Astrocyte of the spinal cord (primary cell): ENCODE results near the gene LRRC18.

ENCODE experiments used
- DNase-seq: peaks from one replicate; pipeline ENCODE4 v3.0.0; 2011; ENCODE audit warnings: low read depth, low spot score
- H3K4me3 ChIP-seq: 2 replicates; pipeline ENCODE4 v1.5.1; 2011; ENCODE audit warnings: low read depth, mild to moderate bottlenecking, low read length, moderate library complexity
- in situ Hi-C: cut with HindIII; loops from 2 replicates; pipeline ENCODE4 v1.10.0; 2017; ENCODE audit warnings: low sequenced_read_pairs
- TF ChIP-seq, protein P1 (sequence below): IDR thresholded peaks from 2 replicates; pipeline ENCODE4 v1.5.1; 2012; ENCODE audit warnings: low read depth, mild to moderate bottlenecking, low read length, inconsistent platforms

LRRC18 gene

DNA sequence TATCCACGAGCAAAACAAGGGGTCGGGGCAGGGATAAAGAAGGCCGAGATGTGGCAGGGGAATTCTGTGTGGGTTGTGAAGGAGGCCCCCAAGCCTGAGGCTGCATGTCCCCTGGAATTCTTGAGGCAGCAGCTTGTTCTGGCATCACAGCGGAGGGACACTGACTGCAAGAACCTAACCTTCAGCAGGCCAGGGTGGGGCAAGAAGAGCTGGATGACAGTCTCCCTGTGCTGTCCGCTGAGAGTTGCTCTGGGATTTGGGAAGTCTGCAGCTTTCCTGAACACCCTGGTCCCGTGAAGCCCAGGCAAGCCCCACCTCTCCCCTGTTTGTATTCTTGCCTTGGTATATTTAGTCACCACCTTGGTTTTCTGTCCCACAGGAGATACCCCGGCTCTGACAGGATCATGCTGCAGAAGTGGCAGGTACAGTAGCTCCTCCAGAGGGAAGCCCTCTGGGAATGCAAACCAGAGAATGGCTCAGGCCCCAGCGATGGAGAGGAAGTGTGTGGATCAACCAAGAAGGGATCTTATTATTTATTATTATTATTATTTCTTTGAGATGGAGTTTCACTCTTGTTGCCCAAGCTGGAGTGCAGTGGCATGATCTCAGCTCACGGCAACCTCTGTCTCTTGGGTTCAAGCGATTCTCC is 1.9 kb upstream of the LRRC18 start:
- DNase-seq, result no peak
- in situ Hi-C loops, result no loop called here
- TF ChIP-seq, protein P1, sequence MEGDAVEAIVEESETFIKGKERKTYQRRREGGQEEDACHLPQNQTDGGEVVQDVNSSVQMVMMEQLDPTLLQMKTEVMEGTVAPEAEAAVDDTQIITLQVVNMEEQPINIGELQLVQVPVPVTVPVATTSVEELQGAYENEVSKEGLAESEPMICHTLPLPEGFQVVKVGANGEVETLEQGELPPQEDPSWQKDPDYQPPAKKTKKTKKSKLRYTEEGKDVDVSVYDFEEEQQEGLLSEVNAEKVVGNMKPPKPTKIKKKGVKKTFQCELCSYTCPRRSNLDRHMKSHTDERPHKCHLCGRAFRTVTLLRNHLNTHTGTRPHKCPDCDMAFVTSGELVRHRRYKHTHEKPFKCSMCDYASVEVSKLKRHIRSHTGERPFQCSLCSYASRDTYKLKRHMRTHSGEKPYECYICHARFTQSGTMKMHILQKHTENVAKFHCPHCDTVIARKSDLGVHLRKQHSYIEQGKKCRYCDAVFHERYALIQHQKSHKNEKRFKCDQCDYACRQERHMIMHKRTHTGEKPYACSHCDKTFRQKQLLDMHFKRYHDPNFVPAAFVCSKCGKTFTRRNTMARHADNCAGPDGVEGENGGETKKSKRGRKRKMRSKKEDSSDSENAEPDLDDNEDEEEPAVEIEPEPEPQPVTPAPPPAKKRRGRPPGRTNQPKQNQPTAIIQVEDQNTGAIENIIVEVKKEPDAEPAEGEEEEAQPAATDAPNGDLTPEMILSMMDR, result no peak
- H3K4me3 ChIP-seq, result no peak overlapping the region

DNA sequence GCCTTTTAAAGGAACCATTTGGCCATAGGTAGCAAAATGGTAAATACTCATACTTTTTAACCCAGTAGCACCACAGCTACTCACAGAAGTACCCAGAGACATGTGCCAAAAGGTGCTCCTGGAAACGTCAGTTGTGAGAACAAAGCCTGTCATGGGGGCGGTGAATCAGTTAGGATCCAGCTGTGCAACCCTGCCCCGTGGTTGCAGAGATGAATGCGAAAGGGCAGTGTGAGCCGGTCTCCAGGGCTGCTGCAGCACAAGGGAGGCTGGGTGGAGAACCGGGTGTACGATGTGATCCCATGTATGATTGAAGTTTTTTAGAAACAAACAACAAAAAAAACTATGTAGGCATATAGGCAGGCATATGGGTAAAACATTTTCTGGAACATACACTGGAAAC is 1.3 kb upstream of the LRRC18 start:
- no peak overlapping the region for H3K4me3 ChIP-seq
- DNase-seq, result peak; percentile 54
- TF ChIP-seq, protein P1, result no peak
- in situ Hi-C loops, result no loop called here

DNA sequence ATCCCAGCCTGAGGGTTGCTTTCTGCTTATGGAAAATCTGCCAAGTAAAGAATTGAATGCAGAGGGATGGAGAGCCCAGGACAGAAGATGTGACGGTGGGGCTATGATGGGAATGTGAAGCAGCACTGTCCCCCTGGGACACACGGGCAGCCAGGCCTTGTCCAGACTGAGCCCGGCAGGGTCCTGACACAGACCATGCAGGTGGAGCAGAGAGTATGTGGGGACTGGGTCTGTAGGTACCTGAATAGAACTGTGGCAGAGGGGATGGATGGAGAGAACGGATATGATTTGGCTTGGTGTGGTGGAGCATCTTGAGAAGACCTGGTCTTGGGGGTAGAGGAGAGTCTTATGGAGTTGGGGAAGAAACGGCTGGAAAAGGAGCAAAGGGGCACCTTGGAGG is 732 bp upstream of the LRRC18 start:
- TF ChIP-seq, protein P1, result no peak
- H3K4me3 ChIP-seq, result no peak overlapping the region
- DNase-seq, result no peak
- in situ Hi-C loops, result no loop called here

DNA sequence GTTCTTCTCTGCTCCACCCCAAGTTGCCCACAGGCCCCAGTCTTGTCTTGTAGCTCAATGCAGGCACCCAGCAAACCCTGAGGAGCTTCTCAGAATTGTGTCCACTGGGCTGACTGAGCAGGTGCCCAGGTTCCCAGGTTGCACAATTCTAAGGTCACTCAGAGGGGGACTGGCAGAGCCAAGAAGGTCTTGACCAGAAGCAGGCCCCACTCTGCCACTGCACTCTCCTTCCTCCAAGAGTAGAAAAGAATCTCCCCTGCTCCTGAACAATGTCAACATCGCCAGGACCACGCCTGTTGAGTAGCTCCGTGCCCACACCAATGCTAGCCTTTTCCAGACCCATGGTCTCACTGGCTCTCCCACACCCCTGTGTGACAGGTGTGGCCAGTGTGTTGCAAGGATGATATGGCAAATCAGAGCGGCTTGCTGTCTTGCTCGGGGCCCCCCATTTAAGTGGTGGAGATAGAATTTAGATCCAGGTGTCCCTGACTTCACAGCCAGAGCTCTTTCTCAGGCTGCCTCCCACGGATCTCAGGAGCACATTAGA is 577 bp downstream of the LRRC18 start:
- TF ChIP-seq, protein P1, result no peak
- DNase-seq, result no peak
- in situ Hi-C loops, result no loop called here
- no peak overlapping the region for H3K4me3 ChIP-seq

DNA sequence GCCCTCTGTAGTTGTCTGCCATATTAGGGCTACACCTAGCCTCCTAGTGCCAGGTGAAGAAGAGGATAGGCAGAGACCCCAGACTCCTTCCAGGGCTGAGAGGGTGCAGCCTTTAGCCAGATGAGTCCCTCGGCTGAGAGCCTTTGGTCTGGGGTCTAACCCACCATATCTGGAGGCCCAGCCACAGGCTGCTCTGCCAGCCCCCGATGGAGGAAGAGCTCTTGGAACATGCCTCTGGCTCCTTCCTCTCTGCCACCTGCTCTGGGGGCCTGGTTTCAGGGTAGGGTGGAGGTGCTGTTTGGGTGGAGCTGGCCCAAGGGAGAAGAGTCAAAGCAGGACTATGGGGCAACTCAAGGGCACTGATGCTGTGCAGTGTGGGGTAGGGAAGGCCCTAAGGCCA is 1.4 kb downstream of the LRRC18 start:
- no peak overlapping the region for H3K4me3 ChIP-seq
- in situ Hi-C loops, result no loop called here
- no peak for DNase-seq
- TF ChIP-seq, protein P1, result no peak

DNA sequence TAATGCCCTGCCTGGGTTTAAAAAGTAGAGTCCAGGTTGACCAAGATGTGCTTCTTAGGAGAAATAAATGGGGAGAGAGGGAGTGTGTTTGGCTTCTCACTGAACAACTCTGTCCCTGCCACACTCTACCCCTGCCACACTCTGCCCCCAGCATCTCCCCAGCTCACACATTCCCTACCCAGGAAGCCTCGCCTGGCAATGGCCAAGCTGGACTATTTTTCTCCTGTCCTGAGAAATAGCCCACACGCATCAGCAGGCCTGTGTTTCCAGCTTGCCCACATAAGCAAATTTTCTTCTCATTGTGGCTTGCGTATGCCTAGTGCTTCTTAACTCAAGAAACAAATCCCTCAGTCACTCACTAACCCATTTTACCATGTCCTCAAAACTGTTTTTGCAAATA is 1.8 kb downstream of the LRRC18 start:
- H3K4me3 ChIP-seq, result no peak overlapping the region
- DNase-seq, result no peak
- TF ChIP-seq, protein P1, result no peak
- in situ Hi-C loops, result no loop called here

DNA sequence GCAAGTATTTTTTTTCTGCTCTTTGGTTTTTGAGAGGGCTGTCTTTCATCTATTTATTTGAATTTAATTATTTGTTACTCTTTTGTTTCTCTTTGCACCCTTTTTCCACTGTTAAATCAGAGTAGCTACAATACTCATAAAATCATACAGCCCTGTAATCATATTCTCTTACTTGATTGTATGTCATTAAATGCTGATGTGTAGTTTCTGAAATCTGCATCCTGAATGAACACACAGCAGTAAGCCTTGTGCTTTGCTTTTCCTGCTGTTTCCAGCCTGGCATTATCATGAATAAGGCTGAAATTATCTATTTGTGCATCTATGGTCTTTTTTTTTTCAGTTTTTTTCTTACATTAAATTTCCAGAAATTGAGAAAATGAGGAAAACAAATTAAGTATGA is 4.1 kb downstream of the LRRC18 start:
- H3K4me3 ChIP-seq, result no peak overlapping the region
- TF ChIP-seq, protein P1, result no peak
- no peak for DNase-seq
- in situ Hi-C loops, result no loop called here
